NCI-H510A (cell line): ENCODE results near the gene SERPINA7.
"Not testable (repeated sequence)": the region's sequence is repeated elsewhere in the genome, so short reads cannot be mapped to it uniquely, and the experiment has no call there.

Experiments used
- DNase-seq: peaks from one replicate; lab custom pipeline; 2025; lab: John Stamatoyannopoulos, UW

SERPINA7 gene, protein sequence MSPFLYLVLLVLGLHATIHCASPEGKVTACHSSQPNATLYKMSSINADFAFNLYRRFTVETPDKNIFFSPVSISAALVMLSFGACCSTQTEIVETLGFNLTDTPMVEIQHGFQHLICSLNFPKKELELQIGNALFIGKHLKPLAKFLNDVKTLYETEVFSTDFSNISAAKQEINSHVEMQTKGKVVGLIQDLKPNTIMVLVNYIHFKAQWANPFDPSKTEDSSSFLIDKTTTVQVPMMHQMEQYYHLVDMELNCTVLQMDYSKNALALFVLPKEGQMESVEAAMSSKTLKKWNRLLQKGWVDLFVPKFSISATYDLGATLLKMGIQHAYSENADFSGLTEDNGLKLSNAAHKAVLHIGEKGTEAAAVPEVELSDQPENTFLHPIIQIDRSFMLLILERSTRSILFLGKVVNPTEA

DNA sequence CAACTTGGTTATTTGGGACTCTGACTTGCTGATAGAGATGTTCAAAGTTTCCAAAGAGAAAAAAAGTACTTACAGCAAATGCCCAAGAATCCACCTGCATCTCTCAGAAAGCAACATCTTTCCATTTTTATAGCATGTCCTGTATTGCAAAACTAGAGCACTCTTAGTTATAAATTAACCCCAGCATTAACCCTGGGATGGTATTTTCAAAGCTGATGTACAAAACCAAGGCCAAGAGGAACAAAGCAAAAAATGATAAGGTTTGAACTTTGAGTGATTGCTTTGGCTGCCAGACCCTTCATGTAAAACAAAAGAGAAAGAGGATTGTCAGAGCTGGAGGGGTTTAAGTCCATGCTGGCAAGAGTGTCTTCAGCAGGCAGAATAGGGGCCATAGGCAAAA is at the start of gene SERPINA7:
TSS of gene SERPINA7 (minus strand) at position 103 of the 400 bp plus-strand sequence. CDS start 1,669 bp downstream, outside the sequence.
- no peak for DNase-seq

DNA sequence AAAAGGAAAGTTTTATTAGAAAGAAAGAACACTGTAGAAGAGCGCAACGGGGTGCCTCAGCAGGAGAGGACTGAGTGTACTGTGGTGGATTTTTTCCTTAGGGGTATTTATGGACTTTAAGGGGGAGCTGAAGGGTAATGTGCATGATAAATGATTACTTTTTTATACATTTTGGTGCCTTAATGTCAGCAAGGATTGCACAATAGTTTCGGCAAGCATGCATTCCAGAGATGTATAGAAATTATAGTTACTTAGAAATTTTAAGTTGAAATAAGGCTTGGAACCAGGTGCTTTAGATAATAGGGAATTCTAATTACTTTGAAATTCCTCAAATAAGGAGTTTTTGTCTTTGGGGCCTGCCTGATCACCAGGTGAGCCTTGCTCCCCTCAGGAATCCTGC is 30.5 kb upstream of the SERPINA7 start:
- no peak for DNase-seq

DNA sequence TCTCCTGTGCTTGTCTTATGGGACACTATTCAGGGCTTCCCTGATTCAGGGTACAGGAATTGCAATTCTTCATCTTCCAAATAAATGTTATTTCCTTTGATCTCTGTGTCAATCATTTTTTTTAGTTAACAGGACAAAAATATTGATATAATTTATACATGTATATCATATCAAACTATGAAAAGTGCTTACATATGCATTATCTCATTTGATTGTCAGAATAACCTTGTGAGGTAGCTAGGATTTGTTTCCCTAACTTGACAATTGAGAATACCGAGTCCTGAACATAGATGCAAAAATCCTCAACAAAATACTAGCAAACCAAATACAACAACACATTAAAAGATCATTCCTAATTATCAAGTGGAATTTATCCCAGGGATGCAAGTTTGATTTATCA is 11.5 kb upstream of the SERPINA7 start:
- no peak for DNase-seq

DNA sequence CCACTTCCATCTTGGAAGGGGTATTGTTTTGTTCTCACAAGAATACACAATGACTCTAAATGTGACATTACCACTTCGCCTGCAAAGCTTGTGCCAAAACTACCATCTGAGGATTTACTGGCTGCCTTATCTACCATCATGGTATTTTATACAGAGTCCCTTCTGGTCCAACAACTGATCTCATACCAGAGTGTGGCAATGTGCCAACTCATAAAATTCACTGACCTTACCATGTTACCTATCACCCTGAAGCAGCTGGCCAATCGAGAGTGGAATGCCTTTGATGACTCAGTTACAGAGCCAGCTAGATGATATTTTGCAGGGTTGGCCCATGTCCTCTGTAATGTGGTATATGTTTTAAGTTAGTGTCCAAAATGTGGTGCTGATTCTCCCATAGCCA is 3.8 kb upstream of the SERPINA7 start:
- no peak for DNase-seq

DNA sequence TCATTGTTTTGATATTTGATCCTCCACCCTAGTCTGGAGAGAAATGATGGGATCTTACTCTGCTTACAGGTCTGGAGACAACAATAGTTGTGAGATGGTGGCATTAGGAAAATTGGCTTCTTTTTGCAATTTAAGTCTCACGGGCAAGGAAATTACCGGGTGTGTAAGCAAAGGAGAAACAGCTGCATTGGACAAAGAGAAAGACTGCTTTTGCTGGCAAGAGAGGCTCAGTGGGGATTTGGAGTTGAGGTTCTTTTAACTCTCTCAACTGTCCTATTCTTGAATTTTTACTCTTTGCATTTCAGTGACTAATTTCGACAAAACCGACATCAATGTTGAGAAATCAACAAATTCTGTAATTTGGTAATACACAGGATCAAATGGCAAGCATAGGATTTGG is 2.3 kb upstream of the SERPINA7 start:
- DNase-seq, result no peak

DNA sequence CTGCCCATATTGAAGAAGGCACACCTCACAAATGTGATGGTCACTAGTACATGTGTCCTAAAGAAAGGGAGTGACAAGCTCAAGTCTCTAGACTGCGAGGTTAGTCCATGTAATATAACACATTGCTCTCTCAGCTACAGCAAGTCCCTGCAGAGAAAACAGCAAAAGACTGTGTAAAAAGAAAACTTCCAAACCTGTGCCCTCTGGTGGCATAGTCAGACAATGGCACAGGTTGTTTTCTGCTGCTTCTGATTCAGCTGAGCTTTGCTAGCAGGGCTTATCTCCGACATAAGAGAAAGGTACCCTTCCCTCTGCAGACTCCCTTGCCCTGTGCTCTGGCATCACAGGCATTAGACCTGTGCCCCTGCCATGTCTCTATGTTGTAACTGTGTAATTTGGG is 1.4 kb upstream of the SERPINA7 start:
- DNase-seq, result no peak

GRCh38 chrX:106037835-106038473 is 573 bp downstream of the SERPINA7 start:
- DNase-seq, result no peak

DNA sequence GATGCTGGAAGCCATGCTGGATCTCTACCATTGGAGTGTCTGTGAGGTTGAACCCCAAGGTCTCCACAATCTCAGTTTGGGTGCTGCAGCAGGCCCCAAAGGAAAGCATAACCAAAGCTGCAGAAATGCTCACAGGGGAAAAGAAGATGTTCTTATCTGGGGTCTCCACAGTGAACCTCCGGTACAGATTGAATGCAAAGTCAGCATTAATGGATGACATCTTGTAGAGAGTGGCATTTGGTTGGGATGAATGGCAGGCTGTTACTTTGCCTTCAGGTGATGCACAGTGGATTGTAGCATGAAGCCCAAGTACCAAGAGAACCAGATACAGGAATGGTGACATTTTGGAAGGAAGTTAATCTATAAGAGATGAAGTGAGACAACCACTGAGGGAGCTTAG is 1.8 kb downstream of the SERPINA7 start:
- DNase-seq, result no peak

DNA sequence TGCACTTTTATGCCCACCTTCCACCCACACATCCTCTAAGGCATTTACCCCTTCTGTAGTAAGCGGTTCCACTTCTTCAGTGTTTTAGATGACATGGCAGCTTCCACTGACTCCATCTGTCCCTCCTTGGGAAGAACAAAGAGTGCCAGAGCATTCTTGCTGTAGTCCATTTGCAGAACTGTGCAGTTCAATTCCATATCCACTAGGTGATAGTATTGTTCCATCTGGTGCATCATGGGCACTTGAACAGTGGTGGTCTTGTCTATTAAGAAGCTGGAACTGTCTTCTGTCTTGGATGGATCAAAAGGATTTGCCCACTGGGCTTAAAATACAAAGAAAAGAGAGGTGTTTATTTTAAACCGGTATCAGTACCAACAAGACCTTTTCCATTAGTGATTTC is 3.5 kb downstream of the SERPINA7 start:
- DNase-seq, result no peak

DNA sequence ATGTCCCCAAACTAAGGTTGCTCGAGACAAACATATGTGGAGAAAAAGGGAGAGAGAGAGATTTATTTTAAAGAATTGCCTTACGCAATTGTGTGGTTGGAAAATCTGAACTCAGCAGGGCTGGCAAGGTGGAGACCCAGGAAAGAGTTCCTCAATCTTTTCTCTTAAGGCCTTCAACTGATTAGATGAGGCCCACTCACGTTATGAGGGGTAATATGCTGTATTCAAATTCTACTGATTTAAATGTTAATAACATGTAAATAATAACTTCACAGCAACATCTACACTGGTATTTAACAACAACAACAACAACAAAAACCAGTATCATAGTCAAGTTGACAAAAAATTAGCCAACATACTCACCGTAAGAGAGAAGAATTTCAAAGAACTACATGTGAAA is 14.6 kb downstream of the SERPINA7 start:
- no peak for DNase-seq

- no peak for DNase-seq
These were observed 16.3 kb downstream of the SERPINA7 start for GRCh38 chrX:106022238-106022637.

DNA sequence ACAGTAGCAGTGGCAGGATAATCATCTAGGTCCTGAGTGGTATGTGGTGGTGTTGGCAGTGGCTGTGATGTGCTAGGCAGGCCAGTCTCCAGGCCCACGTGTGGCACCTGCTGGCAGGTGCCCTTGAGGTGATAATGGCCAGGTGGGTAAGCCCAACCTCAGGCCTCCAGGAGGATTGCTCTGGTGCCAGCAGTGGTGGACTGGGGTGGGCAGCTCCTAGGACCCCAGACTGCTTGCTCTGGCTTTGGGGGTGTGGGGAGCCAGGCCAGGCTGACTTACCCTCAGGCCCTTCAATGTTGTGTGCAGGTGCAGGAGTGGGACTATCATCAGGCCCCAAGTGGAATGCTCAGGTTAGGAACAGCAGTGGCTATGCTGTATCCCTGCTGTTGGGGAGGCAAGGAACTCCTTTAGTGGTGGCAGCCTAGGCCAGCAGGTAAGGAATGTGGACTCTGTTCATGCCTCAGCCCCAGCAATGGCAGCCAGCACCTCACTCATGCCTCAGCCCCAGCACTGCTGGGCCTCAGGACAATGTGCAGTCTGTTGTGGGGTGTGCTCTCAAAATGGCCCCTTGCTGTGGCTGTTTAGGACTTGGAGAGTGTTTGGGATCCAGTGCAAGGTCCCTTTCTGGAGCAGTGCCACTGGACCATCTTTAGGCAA is 24.3 kb downstream of the SERPINA7 start:
- no peak for DNase-seq

GRCh38 chrX:106009145-106009544 is 29.4 kb downstream of the SERPINA7 start:
- DNase-seq, result no peak

DNA sequence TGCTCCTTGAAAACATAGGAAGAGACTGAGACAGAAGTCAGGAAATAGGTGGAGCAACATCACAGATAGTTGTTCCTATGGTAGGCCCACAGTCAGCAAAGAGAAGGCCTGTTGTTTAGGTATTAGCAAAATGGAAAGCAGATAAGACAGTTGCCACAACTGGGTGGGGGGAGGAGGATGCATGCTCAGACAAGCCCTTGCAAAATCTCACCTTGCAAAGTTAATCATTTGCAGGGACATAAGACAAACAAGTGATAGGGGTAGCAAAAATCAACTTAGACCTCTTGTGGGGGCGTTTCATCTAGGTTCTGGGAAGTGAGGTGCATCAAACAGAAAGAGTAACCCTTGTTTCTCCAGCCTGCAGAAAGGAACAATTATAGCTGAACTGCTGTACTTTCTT is 30.7 kb downstream of the SERPINA7 start:
- no peak for DNase-seq

DNA sequence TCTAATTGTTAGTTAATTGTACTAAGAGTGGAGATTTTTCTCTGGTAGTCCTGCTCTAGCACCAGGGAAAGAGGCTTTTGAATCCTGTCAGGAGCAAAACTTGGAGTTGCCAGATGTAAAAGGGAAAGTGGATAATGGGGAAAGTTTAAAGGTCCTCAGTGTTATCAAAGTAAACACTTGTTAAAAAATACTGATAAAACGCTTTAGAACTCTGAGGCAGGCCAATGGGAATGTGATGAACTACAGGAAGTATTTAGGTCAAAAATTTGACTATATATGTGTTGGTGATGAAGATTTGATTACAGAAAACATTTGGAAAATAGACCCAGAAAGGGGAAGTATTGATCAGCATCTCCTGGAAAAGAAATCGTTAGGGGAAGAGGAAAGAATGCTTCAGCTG is 32.8 kb downstream of the SERPINA7 start:
- DNase-seq, result no peak

DNA sequence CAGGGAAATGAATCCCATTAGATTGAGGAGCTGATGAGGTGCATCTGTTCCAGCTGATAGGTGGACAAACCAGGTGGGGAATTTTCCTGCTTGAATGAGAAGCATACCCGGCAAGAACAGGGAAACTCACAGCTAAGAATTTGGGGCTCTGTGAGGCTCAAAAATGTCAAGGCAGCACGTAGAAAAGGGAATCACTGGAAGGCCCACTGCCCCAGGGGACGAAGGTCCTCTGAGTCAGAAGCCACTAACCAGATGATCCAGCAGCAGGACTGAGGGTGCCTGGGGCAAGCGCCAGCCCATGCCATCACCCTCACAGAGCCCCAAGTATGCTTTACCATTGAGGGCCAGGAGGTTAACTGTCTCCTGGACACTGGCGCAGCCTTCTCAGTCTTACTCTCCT is 37.9 kb downstream of the SERPINA7 start:
- not testable (repeated sequence) for DNase-seq

DNA sequence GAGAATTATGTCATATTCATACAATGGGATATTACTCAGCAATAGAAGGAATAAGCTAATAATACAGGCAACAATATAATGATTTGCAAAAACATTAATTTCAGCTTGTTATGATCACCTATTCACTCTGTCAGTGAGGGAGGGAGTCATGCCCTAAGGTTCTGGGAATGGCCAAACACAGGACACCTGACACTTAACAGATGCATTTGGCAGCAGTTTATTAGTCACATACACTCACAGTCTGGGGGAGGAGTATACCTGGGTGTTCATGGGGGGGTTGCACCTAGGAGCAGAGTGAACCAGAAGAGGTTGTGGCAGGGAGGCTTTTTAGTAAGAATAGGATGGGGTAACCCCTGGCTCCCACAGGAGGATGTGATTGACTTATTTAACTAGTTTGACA is 38.3 kb downstream of the SERPINA7 start:
- DNase-seq, result no peak

DNA sequence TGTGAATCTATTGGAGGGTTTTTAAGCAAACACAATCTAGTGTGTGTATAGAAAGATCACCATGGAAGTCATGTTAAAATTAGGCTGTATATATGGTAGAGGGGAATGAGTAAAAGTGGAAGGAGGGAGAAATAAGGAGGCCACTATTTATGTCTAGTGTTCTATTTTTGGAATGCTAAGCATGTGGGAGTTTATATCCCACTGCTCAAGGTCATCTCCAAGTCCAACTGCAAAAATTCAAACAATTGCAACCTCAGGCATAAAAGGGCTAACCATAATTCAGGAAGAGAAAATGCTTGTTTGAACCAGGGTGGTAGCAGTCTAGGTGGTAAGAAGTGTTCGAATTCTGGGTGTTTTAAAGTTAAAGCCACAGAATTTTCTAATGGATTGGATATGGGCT is 39.2 kb downstream of the SERPINA7 start:
- no peak for DNase-seq

- DNase-seq, result not testable (repeated sequence)
These were observed 50.0 kb downstream of the SERPINA7 start for GRCh38 chrX:105988487-105988886.
